Caco-2 (cell line): ENCODE measurements around the gene G2E3. TPM values are rescaled to one million over a fixed set of nuclear protein-coding genes. Genes with fewer than 3 reads are reported as not detected.
A peak's percentile ranks its signal among the peaks of the same experiment; 100 is the strongest.

Experiments used
- BruUV-seq: library from RNA; stranded (reverse); fragments of 400-500 nt; replicated peaks from 2 replicates; lab custom pipeline; 2021; lab: Mats Ljungman, UMichigan
- CTCF ChIA-PET: fragments of 300-600 bp; sonication (Branson Sonifier 250); formaldehyde crosslinking; loops from one replicate; lab custom pipeline; 2022; ENCODE audit warnings: antibody characterized with exemption; lab: Charles Lee
- POLR2A ChIA-PET: fragments of 300-600 bp; sonication (Branson Sonifier 250); formaldehyde crosslinking; loops from one replicate; lab custom pipeline; 2022; ENCODE audit warnings: antibody characterized with exemption; lab: Charles Lee
- DNase-seq, 2 experiments: peaks; one replicate each; pipeline versions ENCODE4 v3.0.0 to v3.0.0-alpha.2; 2020 to 2022
- H3K27me3 ChIP-seq: replicated peaks from 2 replicates; pipeline ENCODE4 v1.6.0; 2011; ENCODE audit warnings: low read length; ENCODE audit not compliant: control insufficient read depth, insufficient read depth
- H3K36me3 ChIP-seq: 2 replicates; pipeline ENCODE4 v1.5.1; 2011; ENCODE audit warnings: low read length; ENCODE audit not compliant: control insufficient read depth, insufficient read depth
- H3K4me1 ChIP-seq: fragments of 250-450 bp; sonication (Bioruptor Pico); 2 replicates; pipeline ENCODE4 v1.5.1; 2020; ENCODE audit warnings: mild to moderate bottlenecking
- H3K4me3 ChIP-seq: 2 replicates; pipeline ENCODE4 v1.5.1; 2011; ENCODE audit warnings: low read depth, mild to moderate bottlenecking, control low read depth, low read length
- H3K9me3 ChIP-seq: fragments of 250-450 bp; sonication (Bioruptor Pico); 2 replicates; pipeline ENCODE4 v1.5.1; 2020; ENCODE audit warnings: mild to moderate bottlenecking, moderate library complexity
- H3K27ac Mint-ChIP-seq: one replicate; pipeline ENCODE4 v1.8.0; 2022; ENCODE audit warnings: mixed read lengths; ENCODE audit not compliant: unreplicated experiment
- H3K27me3 Mint-ChIP-seq: one replicate; pipeline ENCODE4 v1.8.0; 2022; ENCODE audit warnings: mixed read lengths; ENCODE audit not compliant: insufficient read depth, unreplicated experiment
- H3K36me3 Mint-ChIP-seq: one replicate; pipeline ENCODE4 v1.8.0; 2022; ENCODE audit warnings: mild to moderate bottlenecking, mixed read lengths; ENCODE audit not compliant: insufficient read depth, unreplicated experiment
- H3K4me1 Mint-ChIP-seq: one replicate; pipeline ENCODE4 v1.8.0; 2022; ENCODE audit warnings: low read depth, mixed read lengths; ENCODE audit not compliant: unreplicated experiment
- H3K4me3 Mint-ChIP-seq: one replicate; pipeline ENCODE4 v1.8.0; 2022; ENCODE audit warnings: mild to moderate bottlenecking, moderate library complexity, mixed read lengths; ENCODE audit not compliant: unreplicated experiment
- H3K9me3 Mint-ChIP-seq: one replicate; pipeline ENCODE4 v1.8.0; 2022; ENCODE audit warnings: mixed read lengths; ENCODE audit not compliant: unreplicated experiment
- CTCF ChIP-seq, 2 experiments: fragments of 200-600 bp in 1 of 2; IDR thresholded peaks; 1 replicate in 1 of 2; 2 replicates in 1 of 2; pipeline versions ENCODE4 v1.5.1 to v1.8.0; 2011 to 2022; ENCODE audit warnings: antibody characterized with exemption in 1 of 2, control low read depth in 1 of 2, inconsistent platforms in 1 of 2, low read depth in 1 of 2, low read length in 1 of 2, mild to moderate bottlenecking in 1 of 2, moderate library complexity in 1 of 2; ENCODE audit not compliant: insufficient read depth in 1 of 2, severe bottlenecking in 1 of 2, unreplicated experiment in 1 of 2
- intact Hi-C: fragments of 100-400 bp; cut with micrococcal nuclease; formaldehyde crosslinking; loops from one replicate; pipeline ENCODE4 v1.10.0; 2022; ENCODE audit not compliant: unreplicated experiment
- total RNA-seq: library from RNA; stranded (reverse); gene quantifications from 2 replicates; pipeline ENCODE4 v1.2.3, GENCODE V29; 2022

The G2E3 gene
- total RNA-seq, 1 experiment from 2014 or later, result 25.1 TPM

- BruUV-seq, result no TSS peak
- no peaks in the 10 kb centered on the region for H3K4me1 ChIP-seq
- no peaks in the 10 kb centered on the region for H3K27me3 ChIP-seq
- no peak overlapping the region for H3K27ac Mint-ChIP-seq
- H3K9me3 ChIP-seq, result no peaks in the 10 kb centered on the region
- no peaks in the 10 kb centered on the region for H3K27me3 Mint-ChIP-seq
- no peak for DNase-seq
- intact Hi-C loops, result no loop called here
- H3K4me3 Mint-ChIP-seq, result no peak overlapping the region
- no peaks in the 10 kb centered on the region; the same call in 1 of the 2 replicates for H3K36me3 ChIP-seq
- H3K4me1 Mint-ChIP-seq, result no peaks in the 10 kb centered on the region
- H3K4me3 ChIP-seq, result no peak overlapping the region
- no peak for TF ChIP-seq CTCF (IDR thresholded peaks at IDR 0.05; ENCODE audit: insufficient read depth in 1 of 2, low read depth in 1 of 2, low read length in 1 of 2, severe bottlenecking in 1 of 2, unreplicated experiment in 1 of 2)
- H3K36me3 Mint-ChIP-seq, result peaks cover 5% of the 10 kb centered on the region
- ChIA-PET CTCF (no interaction called here), POLR2A (no interaction called here)
- no peaks in the 10 kb centered on the region for H3K9me3 Mint-ChIP-seq
These were observed 55.2 kb downstream of the G2E3 start for GRCh38 chr14:30614155-30614554.

- H3K9me3 ChIP-seq, result no peaks in the 10 kb centered on the region
- H3K9me3 Mint-ChIP-seq, result no peaks in the 10 kb centered on the region
- CTCF ChIA-PET, result no interaction called here
- H3K36me3 ChIP-seq, result no peaks in the 10 kb centered on the region
- no peaks in the 10 kb centered on the region for H3K4me1 ChIP-seq
- H3K4me1 Mint-ChIP-seq, result peaks cover 13% of the 10 kb centered on the region
- no TSS peak for BruUV-seq
- POLR2A ChIA-PET, result no interaction called here
- no peak for DNase-seq
- peaks cover 17% of the 10 kb centered on the region for H3K36me3 Mint-ChIP-seq
- intact Hi-C loops, result loop anchor here (10.0 kb wide), 1 partner anchor 245 kb away; no protein-coding TSS in a partner anchor
- peak overlapping the region; percentile 43 for H3K4me3 Mint-ChIP-seq
- no peak for TF ChIP-seq CTCF (IDR thresholded peaks at IDR 0.05; ENCODE audit: insufficient read depth in 1 of 2, low read depth in 1 of 2, low read length in 1 of 2, severe bottlenecking in 1 of 2, unreplicated experiment in 1 of 2)
- no peak overlapping the region for H3K27ac Mint-ChIP-seq
- H3K27me3 Mint-ChIP-seq, result no peaks in the 10 kb centered on the region
- H3K4me3 ChIP-seq, result no peak overlapping the region
- H3K27me3 ChIP-seq, result no peaks in the 10 kb centered on the region
These were observed 61.2 kb downstream of the G2E3 start for GRCh38 chr14:30620178-30620577.

- Mint-ChIP-seq H3K27ac (peak overlapping the region; percentile 92), H3K4me3 (peak overlapping the region; percentile 82), H3K27me3 (no peaks in the 10 kb centered on the region), H3K9me3 (no peaks in the 10 kb centered on the region), H3K36me3 (peaks cover 17% of the 10 kb centered on the region), H3K4me1 (peaks cover 13% of the 10 kb centered on the region)
- peak in 1 of 2 experiments; percentile 20 for DNase-seq
- Histone ChIP-seq H3K4me3 (peak overlapping the region; percentile 74), H3K36me3 (no peaks in the 10 kb centered on the region), H3K9me3 (no peaks in the 10 kb centered on the region), H3K4me1 (no peaks in the 10 kb centered on the region), H3K27me3 (no peaks in the 10 kb centered on the region)
- ChIA-PET POLR2A (no interaction called here), CTCF (no interaction called here)
- TF ChIP-seq CTCF (IDR thresholded peaks at IDR 0.05; ENCODE audit: insufficient read depth in 1 of 2, low read depth in 1 of 2, low read length in 1 of 2, severe bottlenecking in 1 of 2, unreplicated experiment in 1 of 2), result no peak
- intact Hi-C loops, result loop anchor here (10.0 kb wide), 1 partner anchor 247 kb away; no protein-coding TSS in a partner anchor
- BruUV-seq, result TSS peak; percentile 96
These were observed 62.5 kb downstream of the G2E3 start for GRCh38 chr14:30621354-30621939.
